GM19467 (cell line): ENCODE data around the gene CDHR2.

ENCODE experiments used
- ATAC-seq: cut with Tn5 transposase; IDR thresholded peaks from one replicate; pipeline ENCODE4 v1.9.1; 2021; ENCODE audit warnings: mild to moderate bottlenecking, moderate library complexity; ENCODE audit not compliant: unreplicated experiment

CDHR2 gene

DNA sequence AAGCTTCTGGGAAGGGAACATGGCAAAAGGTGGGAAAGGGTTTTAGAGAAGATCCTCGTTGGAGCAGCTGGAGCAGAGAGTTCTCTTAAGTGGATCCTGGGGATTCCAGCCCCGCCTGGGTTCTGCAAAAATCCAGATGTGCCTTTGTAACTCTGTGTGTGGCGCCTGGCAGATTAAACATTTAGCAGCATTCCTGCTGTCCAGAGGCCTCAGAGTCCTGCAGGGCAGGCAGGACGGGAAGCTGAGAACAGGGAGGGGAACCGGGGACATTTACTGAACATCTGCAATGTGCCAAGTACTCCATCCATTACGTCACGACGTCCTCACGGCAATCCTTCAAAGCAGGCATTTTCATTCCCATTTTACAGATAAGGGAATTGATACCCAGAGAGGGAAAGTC, 87.3 kb downstream of the CDHR2 start:
- no peak for ATAC-seq

DNA sequence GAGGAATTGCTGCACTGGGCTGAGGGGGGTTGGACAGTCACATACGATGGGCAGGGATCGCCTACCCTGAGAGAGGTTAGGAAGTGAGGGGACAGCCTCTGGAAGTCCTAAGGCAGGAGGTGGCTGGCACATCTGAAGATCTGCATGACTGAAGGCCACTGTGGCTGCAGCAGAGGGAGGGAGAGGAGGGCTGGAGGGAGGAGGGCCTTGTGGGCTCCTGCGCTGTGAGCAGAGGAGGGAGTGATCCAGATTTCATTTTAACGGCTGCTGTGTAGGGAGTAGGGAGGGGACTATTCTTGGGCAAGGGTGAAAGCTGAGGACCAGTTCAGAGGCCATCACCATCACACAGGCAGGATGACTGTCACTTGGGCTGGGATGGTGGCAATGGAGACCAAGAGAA, 88.4 kb downstream of the CDHR2 start:
- no peak for ATAC-seq

DNA sequence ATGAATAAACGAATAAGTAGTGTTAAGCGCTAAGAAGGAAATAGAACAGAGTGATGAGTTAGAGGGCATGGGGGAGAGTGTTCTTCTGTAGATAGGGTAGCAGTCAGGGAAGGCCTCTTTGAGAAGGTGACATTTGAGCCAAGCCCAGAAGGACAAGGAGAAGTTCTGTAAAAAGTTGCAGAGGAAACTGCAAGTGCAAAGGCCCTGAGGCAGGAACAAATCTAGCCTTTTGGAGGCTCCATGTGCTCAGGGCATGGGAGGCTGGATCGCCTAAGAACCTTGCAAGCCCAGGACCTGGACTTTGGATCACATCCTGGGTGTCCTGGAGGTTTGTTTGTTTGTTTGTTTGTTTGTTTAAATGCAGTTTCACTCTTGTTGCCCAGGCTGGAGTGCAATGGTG, 89.3 kb downstream of the CDHR2 start:
- no peak for ATAC-seq

DNA sequence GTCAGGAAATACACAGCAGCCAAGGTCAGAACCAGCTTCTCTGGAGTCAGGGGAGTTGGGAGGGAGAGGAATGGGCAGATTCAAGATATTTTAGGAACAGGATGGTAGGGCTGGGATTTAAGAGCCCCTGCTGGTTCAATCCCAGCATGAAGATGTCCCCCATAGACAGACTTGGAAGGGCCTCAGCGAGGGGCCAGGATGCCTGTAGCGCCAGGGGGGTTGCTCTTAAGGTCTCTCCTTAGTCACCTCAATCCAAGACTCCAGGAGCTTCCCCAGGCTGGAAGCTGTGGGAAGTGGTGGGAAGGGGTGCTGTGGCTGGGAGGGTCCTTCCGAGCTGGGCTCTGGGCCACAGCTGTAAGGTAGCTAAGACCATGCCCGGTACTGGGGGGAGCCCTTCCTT, 90.1 kb downstream of the CDHR2 start:
- ATAC-seq, result no peak

DNA sequence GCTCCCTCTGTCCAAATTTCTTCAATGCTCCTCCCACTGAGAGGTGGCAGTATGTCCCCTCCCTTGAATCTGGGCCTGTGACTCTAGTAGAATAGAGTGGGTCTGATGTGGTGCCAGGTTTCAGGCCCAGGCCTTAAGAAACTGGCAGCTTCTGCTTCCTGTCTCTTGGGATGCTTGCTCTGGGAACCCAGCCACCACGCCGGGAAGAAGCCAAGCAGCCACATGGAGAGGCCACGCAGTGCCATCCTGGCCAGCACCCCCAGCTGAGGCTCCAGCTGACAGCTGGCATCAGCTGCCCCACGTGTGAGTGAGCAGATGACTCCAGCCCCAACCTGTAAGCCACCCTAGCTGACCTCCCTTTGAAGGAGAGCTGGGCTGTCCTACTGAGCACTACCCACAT, 90.8 kb downstream of the CDHR2 start:
- no peak for ATAC-seq

DNA sequence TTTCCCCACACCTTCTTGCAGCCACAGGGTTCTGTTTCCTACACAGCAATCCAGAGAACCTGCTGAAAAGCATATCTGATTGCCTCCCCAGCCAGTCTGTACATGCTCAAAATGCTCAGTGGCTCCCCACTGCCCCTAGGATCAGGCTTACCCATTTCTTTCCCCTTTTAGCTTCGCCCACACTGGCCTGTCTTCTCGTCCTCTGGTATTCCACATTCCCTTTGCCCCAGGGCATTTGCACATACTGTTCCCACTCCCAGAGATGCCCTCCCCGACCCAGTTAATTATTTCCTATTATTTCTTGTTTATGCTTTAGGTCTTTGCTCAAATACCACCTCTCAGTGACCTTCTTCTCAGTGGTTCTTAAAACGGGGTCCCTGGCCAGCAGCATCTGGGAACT, 91.5 kb downstream of the CDHR2 start:
- no peak for ATAC-seq

DNA sequence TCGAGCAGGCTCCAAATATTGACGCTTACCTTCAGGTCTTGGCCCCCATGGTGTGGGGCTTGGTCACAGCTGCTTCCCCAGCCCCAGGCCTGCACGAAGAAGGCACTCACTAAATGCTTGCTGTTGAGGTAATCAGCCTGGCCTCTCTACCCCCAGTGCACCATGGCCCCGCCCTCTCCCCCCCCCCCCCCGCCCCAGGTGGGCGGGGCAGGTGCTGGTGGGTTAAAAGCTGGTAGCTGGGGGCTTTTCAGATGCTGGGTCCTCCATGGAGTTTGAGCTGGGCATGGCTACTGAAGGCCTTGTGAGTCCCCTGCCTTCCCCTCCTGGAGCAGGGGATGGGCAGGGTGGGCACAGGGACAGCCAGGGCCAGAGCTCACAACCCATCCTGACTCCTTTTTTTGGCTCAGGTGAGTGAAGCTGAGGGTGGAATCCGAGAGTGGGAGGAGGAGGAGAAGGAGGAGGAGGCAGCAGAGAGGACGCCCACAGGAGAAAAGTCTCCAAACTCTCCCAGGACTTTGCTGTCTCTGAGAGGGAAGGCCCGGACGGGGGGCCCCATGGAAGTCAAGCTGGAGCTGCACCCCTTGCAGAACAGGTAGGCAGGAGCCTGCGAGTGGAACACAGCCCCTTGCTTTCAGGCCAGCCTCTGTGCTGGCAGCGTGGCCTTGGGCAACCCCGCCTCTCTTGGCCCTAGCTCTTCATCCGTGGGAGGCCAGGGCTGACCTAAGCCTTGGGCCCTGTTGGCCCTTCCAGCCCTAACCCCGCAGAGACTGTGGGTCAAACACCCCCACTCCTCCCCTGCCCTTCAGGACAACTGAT, 93.7 kb downstream of the CDHR2 start:
- ATAC-seq, result no peak

DNA sequence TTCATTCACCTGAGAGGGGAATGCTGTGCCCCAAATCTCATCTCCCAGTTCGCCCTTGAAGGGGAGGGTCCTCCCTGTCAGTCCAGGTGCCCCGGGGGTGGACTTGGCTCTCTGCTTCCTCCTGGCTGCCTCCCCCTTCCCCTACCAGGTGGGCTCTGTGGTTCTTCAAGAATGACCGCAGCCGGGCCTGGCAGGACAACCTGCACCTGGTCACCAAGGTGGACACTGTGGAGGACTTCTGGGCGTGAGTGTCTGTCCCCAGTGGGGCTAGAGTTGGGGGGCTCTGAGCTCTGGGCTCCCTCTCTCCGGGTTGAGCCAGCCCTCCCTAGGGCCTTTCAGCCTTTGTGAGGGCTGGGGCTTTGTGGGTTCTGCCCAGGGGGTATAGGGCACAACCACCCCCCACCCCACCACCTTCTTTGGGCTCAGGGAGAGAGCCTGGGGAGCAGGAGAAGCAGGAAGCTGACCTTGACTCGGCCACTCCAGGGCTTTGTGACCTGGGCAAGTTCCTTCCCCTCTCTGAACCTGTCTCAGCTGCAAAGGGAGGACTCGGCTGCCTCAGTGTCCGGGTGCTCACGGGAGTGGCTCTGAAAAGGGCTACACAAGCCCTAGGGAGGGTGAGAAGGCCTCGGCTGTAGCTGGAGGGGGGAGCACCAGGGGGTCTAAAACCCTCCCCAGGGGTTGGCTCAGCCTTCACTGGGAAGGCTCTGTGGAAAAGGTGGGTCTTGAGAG, 94.5 kb downstream of the CDHR2 start:
- no peak for ATAC-seq

DNA sequence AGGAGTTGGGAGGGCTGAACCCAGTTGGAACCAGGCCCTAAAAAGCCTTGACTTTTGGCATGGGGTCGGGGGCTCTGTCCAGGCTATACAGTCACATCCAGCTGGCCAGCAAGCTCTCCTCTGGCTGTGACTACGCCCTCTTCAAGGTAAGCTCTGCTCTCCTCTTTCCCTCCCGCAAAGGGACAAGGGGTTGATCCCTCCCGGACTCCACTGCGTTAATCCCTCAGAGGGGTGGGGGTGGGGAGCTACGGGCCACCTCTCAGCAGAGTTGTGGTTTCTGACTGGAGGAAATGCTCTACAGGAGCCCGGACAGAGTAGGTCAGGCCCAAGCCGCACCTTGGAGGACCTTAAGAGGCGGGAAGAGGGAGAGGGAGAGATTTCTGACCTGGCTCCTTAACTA, 95.2 kb downstream of the CDHR2 start:
- ATAC-seq, result no peak

DNA sequence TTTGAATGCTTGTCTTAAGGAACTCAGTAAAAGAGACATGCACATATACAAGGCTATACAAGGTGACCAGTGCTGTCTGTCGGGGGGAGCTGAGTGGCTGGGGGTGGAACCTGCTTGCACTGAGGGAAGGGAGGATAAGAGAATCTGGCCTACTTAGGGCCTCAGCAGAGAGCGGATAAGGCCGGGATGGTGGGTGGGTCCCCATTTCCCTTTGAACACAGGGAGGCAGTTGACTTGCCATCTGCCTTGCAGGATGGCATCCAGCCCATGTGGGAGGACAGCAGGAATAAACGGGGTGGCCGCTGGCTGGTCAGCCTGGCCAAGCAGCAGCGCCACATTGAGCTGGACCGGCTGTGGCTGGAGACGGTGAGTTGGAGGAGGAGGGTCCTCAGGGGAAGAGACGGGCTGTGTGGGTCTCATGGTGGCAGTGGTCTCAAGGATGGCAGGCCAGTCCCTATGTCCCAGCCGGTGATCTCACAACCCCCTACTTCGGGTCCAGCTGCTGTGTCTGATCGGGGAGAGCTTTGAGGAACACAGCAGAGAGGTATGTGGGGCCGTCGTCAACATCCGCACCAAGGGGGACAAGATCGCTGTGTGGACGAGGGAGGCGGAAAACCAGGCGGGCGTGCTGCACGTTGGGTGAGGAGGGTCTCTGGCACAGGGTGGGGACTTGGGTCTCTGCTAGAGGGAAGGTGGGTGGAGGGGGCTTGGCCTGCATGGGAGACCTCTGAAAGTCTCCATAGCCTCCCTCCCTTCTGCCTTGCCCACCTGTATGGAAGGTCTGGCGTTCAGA, 95.9 kb downstream of the CDHR2 start:
- ATAC-seq, result no peak
